Measurements from ENCODE around the gene SPSB2. TPM values are rescaled to one million over a fixed set of nuclear protein-coding genes. Genes with fewer than 3 reads are reported as not detected.

The SPSB2 gene
- total RNA-seq, 1 donor from 2014 or later = 6.7 TPM

DNA sequence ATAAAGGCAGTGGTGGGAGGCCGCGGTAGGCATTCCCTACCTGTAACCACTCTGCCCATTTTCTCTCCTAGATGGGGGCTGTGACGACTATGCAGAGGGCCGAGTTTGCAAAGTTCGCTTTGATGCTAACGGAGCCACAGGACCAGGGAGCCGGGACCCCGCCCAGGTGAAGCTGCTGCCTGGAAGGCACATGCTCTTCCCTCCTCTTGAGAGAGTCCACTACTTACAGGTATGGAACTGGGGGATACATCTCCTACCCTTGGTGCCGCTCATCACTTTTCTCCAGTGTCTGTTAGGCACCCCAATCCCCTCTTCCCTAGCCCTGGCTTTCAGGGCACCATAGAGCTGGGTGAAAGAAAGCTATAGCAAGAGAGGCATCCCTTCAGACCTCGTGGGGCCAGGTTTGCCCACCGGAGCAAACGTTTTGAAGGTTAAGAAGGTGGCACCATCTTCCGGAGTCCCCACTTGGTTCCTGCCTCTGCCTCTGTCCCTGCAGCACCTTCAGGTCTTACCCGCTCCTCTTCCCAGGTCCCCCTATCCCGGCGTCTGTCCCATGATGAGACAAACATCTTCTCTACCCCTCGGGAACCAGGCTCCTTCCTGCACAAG, 46.9 kb downstream of the SPSB2 start:
- no peaks in the 10 kb centered on the region for H3K9me3 Mint-ChIP-seq (ENCODE audit: unreplicated experiment)
- peaks cover 12% of the 10 kb centered on the region for H3K36me3 Mint-ChIP-seq (ENCODE audit: low read depth, unreplicated experiment)
- no peak overlapping the region for H3K27ac Mint-ChIP-seq (ENCODE audit: unreplicated experiment)
- no peak for DNase-seq (ENCODE audit: low spot score)
- H3K4me1 Mint-ChIP-seq (ENCODE audit: unreplicated experiment) = peaks cover 38% of the 10 kb centered on the region
- peaks cover 26% of the 10 kb centered on the region for H3K27me3 Mint-ChIP-seq (ENCODE audit: unreplicated experiment)
- H3K4me3 Mint-ChIP-seq (ENCODE audit: unreplicated experiment) = peak overlapping the region; percentile 51
- TF ChIP-seq CTCF (IDR thresholded peaks at IDR 0.05; ENCODE audit: unreplicated experiment) = no peak

GRCh38 chr12:6825398-6826124, 47.5 kb downstream of the SPSB2 start:
- Mint-ChIP-seq H3K9me3 (ENCODE audit: unreplicated experiment) (no peaks in the 10 kb centered on the region), H3K27ac (ENCODE audit: unreplicated experiment) (no peak overlapping the region), H3K4me3 (ENCODE audit: unreplicated experiment) (peak overlapping the region; percentile 69), H3K4me1 (ENCODE audit: unreplicated experiment) (peaks cover 41% of the 10 kb centered on the region), H3K36me3 (ENCODE audit: low read depth, unreplicated experiment) (peaks cover 13% of the 10 kb centered on the region), H3K27me3 (ENCODE audit: unreplicated experiment) (peaks cover 25% of the 10 kb centered on the region)
- peak; percentile 88 for TF ChIP-seq CTCF (IDR thresholded peaks at IDR 0.05; ENCODE audit: unreplicated experiment)
- peak; percentile 94 for DNase-seq (ENCODE audit: low spot score)

GRCh38 chr12:6824901-6825381, 48.2 kb downstream of the SPSB2 start:
- Mint-ChIP-seq H3K4me3 (ENCODE audit: unreplicated experiment) (peak overlapping the region; percentile 62), H3K9me3 (ENCODE audit: unreplicated experiment) (no peaks in the 10 kb centered on the region), H3K4me1 (ENCODE audit: unreplicated experiment) (peaks cover 46% of the 10 kb centered on the region), H3K27ac (ENCODE audit: unreplicated experiment) (no peak overlapping the region), H3K36me3 (ENCODE audit: low read depth, unreplicated experiment) (peaks cover 13% of the 10 kb centered on the region), H3K27me3 (ENCODE audit: unreplicated experiment) (peaks cover 26% of the 10 kb centered on the region)
- DNase-seq (ENCODE audit: low spot score) = no peak
- no peak for TF ChIP-seq CTCF (IDR thresholded peaks at IDR 0.05; ENCODE audit: unreplicated experiment)

- Mint-ChIP-seq H3K4me3 (ENCODE audit: unreplicated experiment) (peak overlapping the region; percentile 70), H3K4me1 (ENCODE audit: unreplicated experiment) (peaks cover 51% of the 10 kb centered on the region)
Observed at GRCh38 chr12:6824085-6824775, 48.9 kb downstream of the SPSB2 start.

More at GRCh38 chr12:6824085-6824775, 48.9 kb downstream of the SPSB2 start:
- no peak for DNase-seq (ENCODE audit: low spot score)
- no peak for TF ChIP-seq CTCF (IDR thresholded peaks at IDR 0.05; ENCODE audit: unreplicated experiment)
- no peaks in the 10 kb centered on the region for H3K9me3 Mint-ChIP-seq (ENCODE audit: unreplicated experiment)
- H3K36me3 Mint-ChIP-seq (ENCODE audit: low read depth, unreplicated experiment) = peaks cover 13% of the 10 kb centered on the region
- H3K27me3 Mint-ChIP-seq (ENCODE audit: unreplicated experiment) = peaks cover 27% of the 10 kb centered on the region
- H3K27ac Mint-ChIP-seq (ENCODE audit: unreplicated experiment) = no peak overlapping the region
